CD4-positive, alpha-beta T cell treated with Interleukin-15 for 1 hour (primary cell): ENCODE results near the gene DOP1A.

Experiments used
- DNase-seq: peaks from one replicate; pipeline ENCODE4 v3.0.0-alpha.2; 2020

The DOP1A gene

GRCh38 chr6:83215131-83216047 is 147.9 kb downstream of the DOP1A start:
- peak; percentile 55 for DNase-seq

GRCh38 chr6:83216806-83217205 is 149.3 kb downstream of the DOP1A start:
- DNase-seq: no peak
